HG02970 (cell line): ENCODE data around the gene PUM2.

Source experiments
- ATAC-seq: cut with Tn5 transposase; IDR thresholded peaks from one replicate; pipeline ENCODE4 v1.9.1; 2021; ENCODE audit warnings: mild to moderate bottlenecking, moderate library complexity, moderate number of reproducible peaks; ENCODE audit not compliant: unreplicated experiment, low FRiP score

Gene PUM2

DNA sequence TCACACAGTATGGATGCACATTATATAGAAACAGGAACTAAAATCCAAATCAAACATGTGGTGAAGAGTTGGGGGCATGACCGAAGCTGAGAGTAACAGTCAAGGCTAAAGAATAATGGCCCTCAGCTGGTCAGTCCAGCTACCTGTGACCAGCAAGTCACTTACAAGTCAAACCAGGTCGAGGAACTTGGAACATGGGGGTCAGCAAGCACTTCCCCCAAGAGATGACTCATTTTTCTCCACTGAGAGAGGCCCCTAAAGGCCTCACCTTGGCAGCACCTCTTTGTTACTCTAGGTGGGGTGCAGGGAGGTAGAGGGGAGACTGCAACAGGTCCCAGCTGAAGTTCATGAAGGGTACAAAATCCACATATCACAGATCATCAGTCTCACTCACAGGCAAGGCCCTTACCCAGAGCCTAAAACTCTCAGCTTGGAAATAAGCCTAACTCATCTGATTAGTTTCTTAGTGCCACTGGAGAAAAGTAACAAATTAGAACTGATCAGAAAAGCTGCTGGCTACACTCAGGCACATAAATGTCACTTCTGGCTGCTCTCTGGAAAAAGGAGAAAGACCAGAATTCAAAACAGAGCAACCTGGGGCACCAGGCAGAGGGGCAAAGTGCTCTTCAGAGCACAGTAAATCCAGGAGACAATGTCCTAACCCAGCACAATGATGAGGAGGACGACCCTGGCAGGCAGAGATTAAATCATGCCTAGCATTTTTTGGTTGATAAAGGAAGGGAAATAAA is 129.7 kb downstream of the PUM2 start:
- no peak for ATAC-seq

DNA sequence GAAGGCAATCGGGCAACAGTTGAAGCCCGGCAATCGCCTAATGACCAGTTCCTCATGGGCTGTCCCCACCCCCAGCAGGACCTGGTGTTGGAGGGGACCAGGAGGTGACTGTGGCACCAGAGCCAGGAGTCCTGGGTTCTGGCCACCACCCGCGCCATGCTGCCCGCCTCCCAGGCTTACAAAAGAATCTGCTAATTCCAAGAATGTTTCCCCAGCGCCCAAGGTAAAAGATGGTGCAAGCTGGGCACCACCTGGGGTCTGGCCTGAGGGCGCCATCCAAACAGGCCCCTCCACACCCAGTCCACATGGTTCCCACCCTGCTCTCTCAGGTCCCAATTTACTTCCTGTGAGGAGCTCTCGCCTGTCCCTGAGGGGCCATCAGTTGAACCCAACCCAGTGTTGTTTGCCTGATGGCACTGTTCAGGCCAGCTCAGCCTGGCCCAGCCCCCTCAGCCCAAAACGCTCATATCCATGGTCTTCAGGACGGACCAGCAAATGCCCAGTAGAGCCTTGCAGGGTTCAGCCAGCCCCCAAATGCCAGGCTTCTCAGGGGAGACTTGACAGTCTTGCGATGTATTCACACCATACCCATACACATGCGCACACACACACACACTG is 130.8 kb downstream of the PUM2 start:
- ATAC-seq = no peak

GRCh38 chr2:20218331-20219320 is 132.0 kb downstream of the PUM2 start:
- no peak for ATAC-seq

GRCh38 chr2:20217041-20217970 is 133.3 kb downstream of the PUM2 start:
- ATAC-seq = no peak

DNA sequence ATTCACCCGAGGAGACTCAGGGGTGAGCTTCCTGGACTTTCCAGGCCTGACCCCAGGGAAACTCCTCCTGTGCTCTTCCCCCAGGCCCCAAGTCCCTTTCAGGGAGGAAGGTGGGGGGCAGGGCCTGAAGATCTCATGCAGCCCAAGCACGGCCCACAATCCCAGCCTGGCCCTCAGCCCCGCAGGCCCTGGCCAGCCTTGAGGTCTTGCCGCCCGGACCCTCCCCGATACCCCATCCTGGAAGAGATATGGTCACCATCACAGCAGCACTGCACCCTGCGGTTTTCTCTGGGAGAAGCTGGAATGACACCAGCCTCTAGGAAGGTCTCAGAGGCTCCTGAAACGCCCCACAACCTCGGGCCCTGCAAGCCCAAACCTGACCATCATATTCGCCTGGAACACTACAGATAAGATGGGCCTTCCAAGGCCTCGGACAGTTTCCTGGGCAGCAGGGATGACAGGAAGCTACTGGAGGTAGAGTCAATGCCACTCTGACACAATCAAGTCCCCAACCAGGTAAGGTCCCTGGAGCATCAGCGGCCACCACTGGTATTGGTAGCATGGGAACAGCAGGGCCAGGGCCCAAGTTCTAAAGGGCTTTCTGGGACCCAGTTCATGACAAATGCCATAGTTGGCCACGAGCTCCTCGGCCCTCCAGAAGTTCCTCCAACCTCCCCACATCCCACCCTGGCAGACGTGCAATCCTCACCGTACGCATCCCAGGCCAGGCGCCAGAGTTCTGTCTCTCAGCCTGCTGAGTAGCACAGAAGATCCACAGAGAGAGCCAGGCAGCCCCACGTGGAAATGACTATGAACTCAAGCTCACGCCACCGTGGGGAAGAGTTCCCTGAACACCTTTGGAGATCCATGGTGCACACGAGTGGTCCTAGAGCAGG is 134.3 kb downstream of the PUM2 start:
- no peak for ATAC-seq

DNA sequence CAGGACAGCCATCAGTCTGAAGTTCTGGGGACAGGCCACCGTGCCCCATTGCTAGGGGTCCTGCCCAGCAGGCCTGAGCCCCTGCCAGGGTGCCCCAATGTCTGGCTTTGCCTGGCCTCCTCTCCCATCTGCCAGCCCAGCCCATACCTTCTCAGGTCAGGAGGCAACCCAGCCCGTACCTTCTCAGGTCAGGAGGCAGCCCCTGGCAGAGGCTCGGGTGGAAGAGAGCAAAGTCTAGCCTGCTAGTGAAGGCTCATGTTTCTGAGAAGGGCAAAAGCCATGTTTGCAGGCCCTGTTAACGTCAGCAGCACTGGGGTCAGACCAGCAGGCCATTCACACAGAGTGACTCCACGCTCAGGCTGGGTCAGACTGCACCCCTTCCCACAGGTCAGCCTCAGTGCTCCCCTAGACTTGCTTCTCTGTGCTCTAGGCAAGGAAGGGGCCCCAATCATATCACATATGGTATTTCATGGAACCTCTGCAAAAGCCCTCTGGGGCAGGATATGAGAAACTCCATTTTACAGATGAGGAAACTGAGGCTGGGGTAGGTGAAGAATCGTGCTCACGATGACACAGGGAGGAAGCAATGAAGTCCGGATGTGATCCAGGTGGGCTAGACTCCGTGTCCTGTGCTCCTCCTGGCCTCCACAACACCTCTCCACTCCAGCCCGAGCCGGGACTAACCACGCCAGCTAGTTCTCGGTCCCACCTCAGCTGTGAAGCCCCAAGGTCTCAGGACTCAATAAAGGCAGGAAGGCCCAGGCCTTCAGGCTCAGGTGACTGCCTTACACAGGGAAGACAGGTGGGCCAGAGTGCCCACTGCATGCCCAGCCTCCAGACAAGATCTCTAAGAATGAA is 135.2 kb downstream of the PUM2 start:
- ATAC-seq = no peak

DNA sequence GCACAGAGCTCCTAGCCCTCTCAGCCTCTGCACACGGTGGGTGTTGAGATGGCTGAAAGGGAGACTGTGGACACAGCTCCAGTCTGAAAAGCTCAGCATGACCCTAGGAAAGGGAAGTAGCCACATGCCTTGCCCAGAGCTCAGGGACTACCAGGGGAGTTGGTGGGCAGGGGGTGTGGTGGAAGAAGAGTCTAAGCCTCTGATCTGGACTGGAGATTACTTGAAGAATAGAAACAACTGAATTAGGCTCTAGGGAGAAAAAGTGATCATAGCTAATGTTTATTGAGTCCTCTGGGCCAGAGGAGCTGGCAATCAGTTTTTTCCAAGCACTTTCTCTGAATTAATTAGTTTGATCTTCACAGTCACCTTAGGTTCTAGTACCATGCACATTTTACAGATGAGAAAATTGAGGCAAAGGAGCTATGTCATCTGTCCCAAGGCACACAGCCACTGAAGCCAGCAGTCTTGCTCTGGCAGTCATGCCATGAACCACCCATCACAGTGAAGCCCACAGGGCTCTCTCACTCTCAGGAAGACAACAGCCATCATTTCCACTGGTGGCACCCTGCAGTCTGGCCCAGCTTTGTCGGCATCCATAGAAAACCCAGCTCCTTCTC is 136.0 kb downstream of the PUM2 start:
- no peak for ATAC-seq

DNA sequence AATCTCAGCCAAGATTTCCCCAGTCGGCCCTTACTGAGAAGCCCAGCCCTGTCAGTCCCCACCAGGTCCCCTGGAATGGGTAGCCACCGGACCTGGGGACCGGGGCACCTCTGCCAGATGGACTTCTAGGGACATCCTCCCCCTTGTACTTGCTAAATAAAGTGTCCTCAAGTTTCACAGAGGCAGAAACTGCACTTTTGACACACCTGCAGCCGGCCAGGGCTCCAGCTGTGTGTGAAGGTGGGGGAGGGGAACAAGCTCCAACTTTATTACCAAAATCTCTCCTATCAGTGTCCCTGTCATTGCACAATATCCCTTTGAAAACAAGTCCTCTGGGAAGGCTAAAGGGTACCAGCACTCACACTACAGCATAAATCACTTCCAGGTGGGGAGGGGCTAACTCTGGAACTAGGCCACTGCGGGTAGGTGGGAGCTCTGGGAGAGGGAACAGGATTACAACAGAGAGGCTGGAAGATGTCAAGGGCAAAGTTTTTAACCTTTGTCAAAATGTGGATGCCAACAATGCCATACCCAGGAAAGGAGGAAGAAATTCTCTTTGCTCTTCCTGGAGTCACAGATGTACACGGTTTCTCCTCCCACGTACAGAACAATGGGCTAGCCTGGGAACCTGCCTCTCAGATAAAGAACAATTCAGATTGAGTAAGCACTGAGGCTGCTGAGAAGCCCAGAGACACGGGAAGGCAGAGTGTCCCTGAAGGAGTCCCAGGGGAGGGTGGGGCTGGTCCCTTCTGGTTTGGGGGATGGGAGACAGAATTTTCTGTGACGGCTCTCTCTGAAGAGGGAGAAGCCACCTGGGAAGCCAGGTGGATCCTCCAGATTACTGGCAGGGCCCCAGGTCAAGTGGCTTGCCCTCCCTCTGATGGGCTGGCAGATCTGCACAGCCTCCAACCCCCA is 136.7 kb downstream of the PUM2 start:
- no peak for ATAC-seq

DNA sequence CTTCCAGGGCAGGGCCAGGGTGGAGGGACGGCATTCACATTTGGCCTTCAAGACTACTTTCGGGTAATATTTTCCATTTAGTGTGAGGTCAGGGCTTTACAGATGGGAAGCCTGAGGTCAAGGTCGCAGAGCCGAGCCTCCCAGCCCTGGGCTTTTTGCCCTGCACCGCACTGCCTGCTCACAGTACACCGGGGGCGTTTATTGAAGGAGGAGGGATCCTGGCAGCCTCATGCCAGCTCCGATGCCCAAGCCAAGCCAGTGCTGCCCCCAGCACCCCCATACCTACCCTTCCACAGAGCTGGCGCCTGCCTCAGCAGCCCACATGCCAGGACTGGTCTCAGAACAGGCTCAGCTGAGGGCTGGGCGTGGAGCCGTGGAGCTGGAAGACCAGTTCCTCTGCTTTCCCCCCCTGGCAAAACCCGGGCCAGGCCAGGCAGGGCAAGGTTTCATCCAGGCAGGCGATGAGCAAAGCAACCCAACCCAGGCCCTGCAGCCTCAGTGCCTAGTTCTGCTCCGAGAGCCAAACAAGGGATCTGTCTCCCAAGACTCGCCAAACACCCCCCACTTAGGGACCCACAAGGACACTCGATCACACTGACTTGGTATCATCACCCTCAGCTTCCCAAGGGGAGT is 137.7 kb downstream of the PUM2 start:
- no peak for ATAC-seq

DNA sequence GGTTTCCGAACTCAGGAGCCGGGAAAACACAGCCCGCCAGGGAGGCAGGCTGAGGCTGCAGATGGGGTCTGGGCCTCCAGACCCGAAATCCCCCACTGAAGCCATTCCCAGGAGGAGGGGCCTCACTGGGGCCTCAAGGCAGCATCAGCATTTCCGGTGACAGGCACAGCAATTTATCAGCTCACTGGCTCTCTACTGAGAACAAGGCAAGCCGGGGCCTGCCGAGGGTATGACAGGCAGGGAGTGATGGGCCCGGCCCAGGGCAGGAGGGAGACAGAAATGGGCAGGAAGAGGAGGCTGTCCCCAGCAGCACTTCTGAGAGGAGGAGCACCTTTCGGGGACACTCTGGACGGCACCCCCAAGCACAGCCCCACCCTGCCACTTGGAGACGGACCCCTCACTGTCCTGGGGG is 138.2 kb downstream of the PUM2 start:
- ATAC-seq = no peak

DNA sequence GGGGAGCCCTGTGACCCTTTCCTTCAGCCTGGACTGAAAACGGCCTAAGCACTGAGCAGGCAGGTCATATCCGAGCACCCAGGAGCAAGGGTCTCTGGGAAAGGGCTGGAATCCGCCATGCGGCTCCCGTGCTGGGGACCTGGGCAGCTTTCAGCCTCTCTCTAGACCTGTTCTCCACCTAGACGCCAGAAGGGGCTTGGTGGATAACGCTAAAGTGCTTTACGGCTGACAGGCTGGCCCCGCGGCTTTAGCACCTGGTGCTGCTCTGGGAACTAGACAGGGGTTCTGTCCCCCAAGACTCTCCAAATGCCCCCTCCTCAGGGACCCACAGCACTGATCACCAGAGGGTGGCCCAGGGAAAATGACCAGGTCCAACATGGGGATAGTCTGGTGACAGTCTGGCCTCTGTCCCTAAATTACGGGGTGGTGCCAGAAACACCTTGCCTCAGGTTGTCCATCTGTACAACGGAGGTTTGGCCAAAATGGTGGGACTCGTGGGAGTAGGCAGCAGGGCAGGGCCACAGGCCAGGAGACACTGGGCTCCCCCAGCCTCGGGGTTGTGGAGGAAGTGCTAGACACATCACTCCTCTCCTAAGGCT is 138.7 kb downstream of the PUM2 start:
- no peak for ATAC-seq

- no peak for ATAC-seq
Measured at GRCh38 chr2:20211420-20211819, 139.2 kb downstream of the PUM2 start.

GRCh38 chr2:20210462-20210861 is 140.2 kb downstream of the PUM2 start:
- ATAC-seq = no peak

- ATAC-seq = no peak
Measured at GRCh38 chr2:20209373-20210109, 141.1 kb downstream of the PUM2 start.

DNA sequence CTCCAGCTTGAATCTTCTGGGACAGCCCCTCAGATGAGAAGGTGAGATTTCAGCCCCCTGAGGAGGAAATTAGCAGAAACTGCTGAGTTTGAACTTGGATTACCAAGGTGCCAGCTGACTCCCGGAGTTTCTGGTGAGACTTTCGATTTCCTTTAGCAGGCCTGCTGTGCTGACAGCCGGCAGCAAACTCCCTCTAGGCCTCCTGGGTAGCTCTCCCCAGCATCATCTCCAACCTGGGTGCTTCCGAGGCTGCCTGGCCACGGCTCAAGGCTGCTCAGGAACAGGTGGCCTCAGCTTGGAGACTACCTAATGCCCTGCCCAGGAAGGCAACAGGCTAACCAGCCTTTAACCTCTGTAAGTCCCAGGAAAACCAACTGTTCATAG is 142.2 kb downstream of the PUM2 start:
- ATAC-seq = no peak
